GM12878 (cell line): Measurements from ENCODE around the gene EXOC4.

ENCODE experiments used
- ASH2L ChIP-seq: fragments of 300-600, 200-600 bp; sonication (generic); IDR thresholded peaks from 2 replicates; pipeline ENCODE4 v1.6.1; 2017; ENCODE audit warnings: low read depth, mild to moderate bottlenecking, borderline replicate concordance
- POLR2A ChIP-seq: IDR thresholded peaks from 2 replicates; pipeline ENCODE4 v1.6.1; 2011; ENCODE audit warnings: low read depth, mild to moderate bottlenecking, low read length
- RAD21 ChIP-seq: IDR thresholded peaks from 2 replicates; pipeline ENCODE4 v1.6.1; 2011; ENCODE audit warnings: mild to moderate bottlenecking, low read depth, low read length, moderate library complexity; ENCODE audit not compliant: insufficient read depth
- RFX5 ChIP-seq: IDR thresholded peaks from 2 replicates; pipeline ENCODE4 v1.6.1; 2011; ENCODE audit warnings: low read depth, low read length, improper control_type of control experiment
- SMC3 ChIP-seq: IDR thresholded peaks from 2 replicates; pipeline ENCODE4 v1.6.1; 2011; ENCODE audit warnings: low read length, improper control_type of control experiment, borderline replicate concordance
- SP1 ChIP-seq: IDR thresholded peaks from one replicate; pipeline ENCODE4 v1.6.1; 2011; ENCODE audit warnings: low read depth, low read length
- TF ChIP-seq, protein P1 (sequence below): IDR thresholded peaks from 2 replicates; pipeline ENCODE4 v1.6.1; 2012; ENCODE audit warnings: low read depth, low read length, improper control_type of control experiment
- TF ChIP-seq, protein P2 (sequence below): fragments of 450-650 bp; IDR thresholded peaks from 2 replicates; pipeline ENCODE4 v1.6.1; 2017; ENCODE audit warnings: antibody characterized with exemption, mild to moderate bottlenecking, moderate library complexity
- TF ChIP-seq, protein P3 (sequence below), 3 experiments: IDR thresholded peaks in 2 of 3; conservative IDR thresholded peaks in 1 of 3; 2 replicates each; pipeline ENCODE4 v1.5.1; 2011; ENCODE audit warnings: low read depth in 3 of 3, low read length in 3 of 3, mild to moderate bottlenecking in 3 of 3, control low read depth in 2 of 3, moderate library complexity in 2 of 3, inconsistent platforms in 1 of 3, mixed read lengths in 1 of 3; ENCODE audit not compliant: control insufficient read depth in 2 of 3, insufficient read depth in 1 of 3; ENCODE audit errors: extremely low read depth in 1 of 3

DNA sequence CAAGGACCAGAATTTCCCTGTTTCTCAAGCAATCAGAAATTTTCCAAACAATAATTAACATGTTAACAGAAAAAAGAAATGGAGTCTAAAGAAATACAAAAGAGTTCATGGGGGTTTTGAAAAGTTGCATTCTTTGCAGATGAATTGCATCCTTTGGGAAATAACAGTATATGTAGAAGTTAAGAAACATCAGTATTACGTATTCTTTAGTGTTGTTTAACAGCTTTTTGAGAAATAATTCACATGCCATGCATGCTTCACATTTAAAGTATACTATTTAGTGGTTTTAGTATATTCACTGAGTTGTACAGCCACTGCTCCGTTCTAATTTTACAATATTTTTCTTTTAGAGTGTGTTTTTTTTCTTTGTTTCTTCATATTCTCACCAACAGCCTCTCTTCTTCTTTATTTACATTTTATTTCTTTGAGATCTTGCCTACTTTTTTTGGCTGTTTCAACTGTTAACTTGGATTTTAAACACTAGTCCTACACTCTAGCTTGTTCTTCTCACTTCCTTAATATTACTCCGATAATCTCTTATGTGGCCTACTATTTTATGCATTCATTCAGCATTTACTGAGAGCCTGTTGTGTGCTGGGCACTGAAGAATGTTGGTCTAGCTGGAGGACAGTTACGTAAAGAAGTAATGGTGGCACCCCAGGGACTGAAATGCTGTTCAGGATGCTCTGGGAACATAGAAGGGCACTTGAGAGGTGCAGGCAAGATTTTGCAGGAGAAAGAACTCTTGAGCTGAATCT is 330.1 kb downstream of the EXOC4 start:
- no peak for TF ChIP-seq RAD21
- TF ChIP-seq SMC3: no peak
- TF ChIP-seq, protein P1, sequence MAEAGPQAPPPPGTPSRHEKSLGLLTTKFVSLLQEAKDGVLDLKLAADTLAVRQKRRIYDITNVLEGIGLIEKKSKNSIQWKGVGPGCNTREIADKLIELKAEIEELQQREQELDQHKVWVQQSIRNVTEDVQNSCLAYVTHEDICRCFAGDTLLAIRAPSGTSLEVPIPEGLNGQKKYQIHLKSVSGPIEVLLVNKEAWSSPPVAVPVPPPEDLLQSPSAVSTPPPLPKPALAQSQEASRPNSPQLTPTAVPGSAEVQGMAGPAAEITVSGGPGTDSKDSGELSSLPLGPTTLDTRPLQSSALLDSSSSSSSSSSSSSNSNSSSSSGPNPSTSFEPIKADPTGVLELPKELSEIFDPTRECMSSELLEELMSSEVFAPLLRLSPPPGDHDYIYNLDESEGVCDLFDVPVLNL: no peak
- TF ChIP-seq RFX5: no peak
- no peak for TF ChIP-seq POLR2A
- no peak for TF ChIP-seq SP1
- no peak for TF ChIP-seq ASH2L
- TF ChIP-seq, protein P2, sequence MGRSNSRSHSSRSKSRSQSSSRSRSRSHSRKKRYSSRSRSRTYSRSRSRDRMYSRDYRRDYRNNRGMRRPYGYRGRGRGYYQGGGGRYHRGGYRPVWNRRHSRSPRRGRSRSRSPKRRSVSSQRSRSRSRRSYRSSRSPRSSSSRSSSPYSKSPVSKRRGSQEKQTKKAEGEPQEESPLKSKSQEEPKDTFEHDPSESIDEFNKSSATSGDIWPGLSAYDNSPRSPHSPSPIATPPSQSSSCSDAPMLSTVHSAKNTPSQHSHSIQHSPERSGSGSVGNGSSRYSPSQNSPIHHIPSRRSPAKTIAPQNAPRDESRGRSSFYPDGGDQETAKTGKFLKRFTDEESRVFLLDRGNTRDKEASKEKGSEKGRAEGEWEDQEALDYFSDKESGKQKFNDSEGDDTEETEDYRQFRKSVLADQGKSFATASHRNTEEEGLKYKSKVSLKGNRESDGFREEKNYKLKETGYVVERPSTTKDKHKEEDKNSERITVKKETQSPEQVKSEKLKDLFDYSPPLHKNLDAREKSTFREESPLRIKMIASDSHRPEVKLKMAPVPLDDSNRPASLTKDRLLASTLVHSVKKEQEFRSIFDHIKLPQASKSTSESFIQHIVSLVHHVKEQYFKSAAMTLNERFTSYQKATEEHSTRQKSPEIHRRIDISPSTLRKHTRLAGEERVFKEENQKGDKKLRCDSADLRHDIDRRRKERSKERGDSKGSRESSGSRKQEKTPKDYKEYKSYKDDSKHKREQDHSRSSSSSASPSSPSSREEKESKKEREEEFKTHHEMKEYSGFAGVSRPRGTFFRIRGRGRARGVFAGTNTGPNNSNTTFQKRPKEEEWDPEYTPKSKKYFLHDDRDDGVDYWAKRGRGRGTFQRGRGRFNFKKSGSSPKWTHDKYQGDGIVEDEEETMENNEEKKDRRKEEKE: no peak
- TF ChIP-seq, protein P3, sequence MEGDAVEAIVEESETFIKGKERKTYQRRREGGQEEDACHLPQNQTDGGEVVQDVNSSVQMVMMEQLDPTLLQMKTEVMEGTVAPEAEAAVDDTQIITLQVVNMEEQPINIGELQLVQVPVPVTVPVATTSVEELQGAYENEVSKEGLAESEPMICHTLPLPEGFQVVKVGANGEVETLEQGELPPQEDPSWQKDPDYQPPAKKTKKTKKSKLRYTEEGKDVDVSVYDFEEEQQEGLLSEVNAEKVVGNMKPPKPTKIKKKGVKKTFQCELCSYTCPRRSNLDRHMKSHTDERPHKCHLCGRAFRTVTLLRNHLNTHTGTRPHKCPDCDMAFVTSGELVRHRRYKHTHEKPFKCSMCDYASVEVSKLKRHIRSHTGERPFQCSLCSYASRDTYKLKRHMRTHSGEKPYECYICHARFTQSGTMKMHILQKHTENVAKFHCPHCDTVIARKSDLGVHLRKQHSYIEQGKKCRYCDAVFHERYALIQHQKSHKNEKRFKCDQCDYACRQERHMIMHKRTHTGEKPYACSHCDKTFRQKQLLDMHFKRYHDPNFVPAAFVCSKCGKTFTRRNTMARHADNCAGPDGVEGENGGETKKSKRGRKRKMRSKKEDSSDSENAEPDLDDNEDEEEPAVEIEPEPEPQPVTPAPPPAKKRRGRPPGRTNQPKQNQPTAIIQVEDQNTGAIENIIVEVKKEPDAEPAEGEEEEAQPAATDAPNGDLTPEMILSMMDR (IDR thresholded peaks at IDR 0.05 in 2 of 3, conservative IDR thresholded peaks at IDR 0.05 in 1 of 3; ENCODE audit: control insufficient read depth in 2 of 3, extremely low read depth in 1 of 3, insufficient read depth in 1 of 3, low read depth in 3 of 3, low read length in 3 of 3): no peak
